ENCODE measurements around the gene PCDHGB6. TPM values are rescaled to one million over a fixed set of nuclear protein-coding genes. Genes with fewer than 3 reads are reported as not detected.

PCDHGB6 gene
- total RNA-seq, 1 donor = 6.2 TPM

- no peak for DNase-seq (ENCODE audit: insufficient read length, low spot score, missing footprints)
- no peaks in the 10 kb centered on the region for H4K20me1 ChIP-seq (ENCODE audit: insufficient read depth, low read length)
- no peak overlapping the region for H3K27ac ChIP-seq (ENCODE audit: low read depth, low read length)
- no peaks in the 10 kb centered on the region for H3K9me3 ChIP-seq (ENCODE audit: low read depth, low read length)
- H3K36me3 ChIP-seq (ENCODE audit: insufficient read depth, low read length) = no peaks in the 10 kb centered on the region
- TF ChIP-seq, protein P1, sequence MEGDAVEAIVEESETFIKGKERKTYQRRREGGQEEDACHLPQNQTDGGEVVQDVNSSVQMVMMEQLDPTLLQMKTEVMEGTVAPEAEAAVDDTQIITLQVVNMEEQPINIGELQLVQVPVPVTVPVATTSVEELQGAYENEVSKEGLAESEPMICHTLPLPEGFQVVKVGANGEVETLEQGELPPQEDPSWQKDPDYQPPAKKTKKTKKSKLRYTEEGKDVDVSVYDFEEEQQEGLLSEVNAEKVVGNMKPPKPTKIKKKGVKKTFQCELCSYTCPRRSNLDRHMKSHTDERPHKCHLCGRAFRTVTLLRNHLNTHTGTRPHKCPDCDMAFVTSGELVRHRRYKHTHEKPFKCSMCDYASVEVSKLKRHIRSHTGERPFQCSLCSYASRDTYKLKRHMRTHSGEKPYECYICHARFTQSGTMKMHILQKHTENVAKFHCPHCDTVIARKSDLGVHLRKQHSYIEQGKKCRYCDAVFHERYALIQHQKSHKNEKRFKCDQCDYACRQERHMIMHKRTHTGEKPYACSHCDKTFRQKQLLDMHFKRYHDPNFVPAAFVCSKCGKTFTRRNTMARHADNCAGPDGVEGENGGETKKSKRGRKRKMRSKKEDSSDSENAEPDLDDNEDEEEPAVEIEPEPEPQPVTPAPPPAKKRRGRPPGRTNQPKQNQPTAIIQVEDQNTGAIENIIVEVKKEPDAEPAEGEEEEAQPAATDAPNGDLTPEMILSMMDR (IDR thresholded peaks at IDR 0.05; ENCODE audit: extremely low read depth, low read depth, low read length) = peak; percentile 26
- peaks cover 48% of the 10 kb centered on the region for H3K79me2 ChIP-seq (ENCODE audit: insufficient read depth, low read length)
- no peak overlapping the region for H3K4me2 ChIP-seq (ENCODE audit: insufficient read depth, low read length)
- H3K4me1 ChIP-seq (ENCODE audit: insufficient read depth, low read length) = peaks cover 20% of the 10 kb centered on the region
- no peak overlapping the region for H2AFZ ChIP-seq (ENCODE audit: low read length)
- no peaks in the 10 kb centered on the region for H3K27me3 ChIP-seq (ENCODE audit: insufficient read depth, low read length)
- H3K4me3 ChIP-seq (ENCODE audit: insufficient read depth, low read length) = no peak overlapping the region
Observed at GRCh38 chr5:141439411-141440141, 31.8 kb downstream of the PCDHGB6 start.

DNA sequence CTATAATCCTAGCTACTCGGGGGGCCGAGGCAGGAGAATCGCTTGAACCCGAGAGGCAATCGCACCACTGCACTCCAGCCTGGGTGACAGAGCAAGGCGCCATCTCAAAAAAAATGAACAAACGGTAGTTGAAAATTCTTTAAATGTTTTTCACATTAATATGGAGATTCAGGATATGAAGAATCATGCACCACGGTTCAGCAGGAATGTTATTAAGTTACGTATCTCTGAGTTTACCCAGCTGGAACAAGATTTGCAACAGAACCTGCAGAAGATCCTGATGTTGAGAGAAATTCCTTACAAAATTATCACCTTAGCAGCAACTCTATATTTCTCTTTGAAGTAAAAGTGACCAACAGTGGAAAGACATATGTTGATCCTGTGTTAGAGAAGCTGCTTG lies 32.5 kb downstream of the PCDHGB6 start:
- H3K4me1 ChIP-seq (ENCODE audit: insufficient read depth, low read length) = peaks cover 20% of the 10 kb centered on the region
- no peaks in the 10 kb centered on the region for H4K20me1 ChIP-seq (ENCODE audit: insufficient read depth, low read length)
- H3K27ac ChIP-seq (ENCODE audit: low read depth, low read length) = no peak overlapping the region
- TF ChIP-seq, protein P1 (IDR thresholded peaks at IDR 0.05; ENCODE audit: extremely low read depth, low read depth, low read length) = no peak
- H3K4me3 ChIP-seq (ENCODE audit: insufficient read depth, low read length) = no peak overlapping the region
- DNase-seq (ENCODE audit: insufficient read length, low spot score, missing footprints) = no peak
- H3K27me3 ChIP-seq (ENCODE audit: insufficient read depth, low read length) = no peaks in the 10 kb centered on the region
- no peaks in the 10 kb centered on the region for H3K36me3 ChIP-seq (ENCODE audit: insufficient read depth, low read length)
- H2AFZ ChIP-seq (ENCODE audit: low read length) = no peak overlapping the region
- H3K9me3 ChIP-seq (ENCODE audit: low read depth, low read length) = no peaks in the 10 kb centered on the region
- H3K79me2 ChIP-seq (ENCODE audit: insufficient read depth, low read length) = peaks cover 47% of the 10 kb centered on the region
- no peak overlapping the region for H3K4me2 ChIP-seq (ENCODE audit: insufficient read depth, low read length)

GRCh38 chr5:141441571-141442170 lies 33.9 kb downstream of the PCDHGB6 start:
- Histone ChIP-seq H3K27ac (ENCODE audit: low read depth, low read length) (no peak overlapping the region), H2AFZ (ENCODE audit: low read length) (no peak overlapping the region), H3K27me3 (ENCODE audit: insufficient read depth, low read length) (no peaks in the 10 kb centered on the region), H3K4me2 (ENCODE audit: insufficient read depth, low read length) (no peak overlapping the region), H3K4me1 (ENCODE audit: insufficient read depth, low read length) (peaks cover 12% of the 10 kb centered on the region), H3K9me3 (ENCODE audit: low read depth, low read length) (no peaks in the 10 kb centered on the region), H3K79me2 (ENCODE audit: insufficient read depth, low read length) (peaks cover 41% of the 10 kb centered on the region), H3K4me3 (ENCODE audit: insufficient read depth, low read length) (no peak overlapping the region), H4K20me1 (ENCODE audit: insufficient read depth, low read length) (no peaks in the 10 kb centered on the region), H3K36me3 (ENCODE audit: insufficient read depth, low read length) (no peaks in the 10 kb centered on the region)
- no peak for DNase-seq (ENCODE audit: insufficient read length, low spot score, missing footprints)
- TF ChIP-seq, protein P1 (IDR thresholded peaks at IDR 0.05; ENCODE audit: extremely low read depth, low read depth, low read length) = no peak

Other genes with a start within 250 kb of the PCDHGB6 start
- gene PCDHB7, start 235.4 kb upstream of the PCDHGB6 start, total RNA-seq = 2.2 and 2.4 TPM in 2 replicates
- gene PCDHB8, start 230.2 kb upstream of the PCDHGB6 start, total RNA-seq = 0.36 and 0.88 TPM in 2 replicates
- 1.1 and 3.5 TPM in 2 replicates for gene PCDHB16, start 225.6 kb upstream of the PCDHGB6 start, total RNA-seq
- 1.2 and 1.8 TPM in 2 replicates for gene PCDHB9, start 220.9 kb upstream of the PCDHGB6 start, total RNA-seq
- 2.2 and 2.7 TPM in 2 replicates for gene PCDHB10, start 215.7 kb upstream of the PCDHGB6 start, total RNA-seq
- gene PCDHB11, start 208.4 kb upstream of the PCDHGB6 start, total RNA-seq = 1.1 and 1.8 TPM in 2 replicates
- gene PCDHB12, start 199.3 kb upstream of the PCDHGB6 start, total RNA-seq = 0.59 and 0.72 TPM in 2 replicates
- gene PCDHB13, start 194.1 kb upstream of the PCDHGB6 start, total RNA-seq = 2.1 and 2.2 TPM in 2 replicates
- gene PCDHB14, start 184.7 kb upstream of the PCDHGB6 start, total RNA-seq = 2.7 and 2.9 TPM in 2 replicates
- 0.88 and 1.1 TPM in 2 replicates for gene PCDHB15, start 162.6 kb upstream of the PCDHGB6 start, total RNA-seq
- 0.36 and 0.59 TPM in 2 replicates for gene SLC25A2, start 104.0 kb upstream of the PCDHGB6 start, total RNA-seq
- gene TAF7, start 87.2 kb upstream of the PCDHGB6 start, total RNA-seq = 44.2 and 48.1 TPM in 2 replicates
- gene PCDHGA1, start 77.5 kb upstream of the PCDHGB6 start, total RNA-seq = 1.1 and 1.5 TPM in 2 replicates
- gene PCDHGA2, start 69.3 kb upstream of the PCDHGB6 start, total RNA-seq = 2.7 and 2.9 TPM in 2 replicates
- gene PCDHGA3, start 64.2 kb upstream of the PCDHGB6 start, total RNA-seq = 2.4 and 2.9 TPM in 2 replicates
- 3.3 and 5.0 TPM in 2 replicates for gene PCDHGB1, start 57.9 kb upstream of the PCDHGB6 start, total RNA-seq
- 6.8 and 6.9 TPM in 2 replicates for gene PCDHGA4, start 53.0 kb upstream of the PCDHGB6 start, total RNA-seq
- 4.3 and 5.6 TPM in 2 replicates for gene PCDHGB2, start 48.0 kb upstream of the PCDHGB6 start, total RNA-seq
- 2.5 and 2.7 TPM in 2 replicates for gene PCDHGA5, start 43.9 kb upstream of the PCDHGB6 start, total RNA-seq
- 6.2 and 8.0 TPM in 2 replicates for gene PCDHGB3, start 37.8 kb upstream of the PCDHGB6 start, total RNA-seq
- 5.0 and 5.1 TPM in 2 replicates for gene PCDHGA6, start 34.1 kb upstream of the PCDHGB6 start, total RNA-seq
- gene PCDHGA7, start 25.3 kb upstream of the PCDHGB6 start, total RNA-seq = 6.5 TPM in 2 replicates
- 14.1 and 15.9 TPM in 2 replicates for gene PCDHGB4, start 20.3 kb upstream of the PCDHGB6 start, total RNA-seq
- 3.5 and 3.6 TPM in 2 replicates for gene PCDHGA8, start 15.4 kb upstream of the PCDHGB6 start, total RNA-seq
- 21.5 and 24.2 TPM in 2 replicates for gene PCDHGB5, start 10.1 kb upstream of the PCDHGB6 start, total RNA-seq
- gene PCDHGA9, start 5.2 kb upstream of the PCDHGB6 start, total RNA-seq = 6.2 and 6.5 TPM in 2 replicates
- 23.2 and 24.8 TPM in 2 replicates for gene PCDHGA10, start 5.0 kb downstream of the PCDHGB6 start, total RNA-seq
- 18.5 and 19.2 TPM in 2 replicates for gene PCDHGB7, start 9.7 kb downstream of the PCDHGB6 start, total RNA-seq
- 12.3 and 16.5 TPM in 2 replicates for gene PCDHGA11, start 13.0 kb downstream of the PCDHGB6 start, total RNA-seq
- gene PCDHGA12, start 22.5 kb downstream of the PCDHGB6 start, total RNA-seq = 20.6 and 33.6 TPM in 2 replicates
- gene PCDHGC3, start 67.9 kb downstream of the PCDHGB6 start, total RNA-seq = 59.4 and 91.3 TPM in 2 replicates
- gene PCDHGC4, start 77.0 kb downstream of the PCDHGB6 start, total RNA-seq = 2.9 and 3.8 TPM in 2 replicates
- 3.6 and 5.3 TPM in 2 replicates for gene PCDHGC5, start 81.1 kb downstream of the PCDHGB6 start, total RNA-seq
- 18.5 and 19.2 TPM in 2 replicates for gene DIAPH1, start 211.0 kb downstream of the PCDHGB6 start, total RNA-seq
- gene HDAC3, start 228.8 kb downstream of the PCDHGB6 start, total RNA-seq = 47.8 and 50.4 TPM in 2 replicates
- gene RELL2, start 229.0 kb downstream of the PCDHGB6 start, total RNA-seq = 4.4 and 5.1 TPM in 2 replicates
- 21.8 and 22.4 TPM in 2 replicates for gene FCHSD1, start 243.4 kb downstream of the PCDHGB6 start, total RNA-seq